Stimulated activated CD8-positive, alpha-beta memory T cell treated with anti-CD3 and anti-CD28 coated beads, Interleukin-2, amount 100 ng/mL, for 48 hours (primary cell): Measurements from ENCODE around the gene HMGXB3.

ENCODE experiments used
- DNase-seq, 2 donors: peaks; one replicate each; pipeline ENCODE4 v3.0.0-alpha.2; 2020; ENCODE audit warnings: low read depth in 2 of 2

Gene HMGXB3

DNA sequence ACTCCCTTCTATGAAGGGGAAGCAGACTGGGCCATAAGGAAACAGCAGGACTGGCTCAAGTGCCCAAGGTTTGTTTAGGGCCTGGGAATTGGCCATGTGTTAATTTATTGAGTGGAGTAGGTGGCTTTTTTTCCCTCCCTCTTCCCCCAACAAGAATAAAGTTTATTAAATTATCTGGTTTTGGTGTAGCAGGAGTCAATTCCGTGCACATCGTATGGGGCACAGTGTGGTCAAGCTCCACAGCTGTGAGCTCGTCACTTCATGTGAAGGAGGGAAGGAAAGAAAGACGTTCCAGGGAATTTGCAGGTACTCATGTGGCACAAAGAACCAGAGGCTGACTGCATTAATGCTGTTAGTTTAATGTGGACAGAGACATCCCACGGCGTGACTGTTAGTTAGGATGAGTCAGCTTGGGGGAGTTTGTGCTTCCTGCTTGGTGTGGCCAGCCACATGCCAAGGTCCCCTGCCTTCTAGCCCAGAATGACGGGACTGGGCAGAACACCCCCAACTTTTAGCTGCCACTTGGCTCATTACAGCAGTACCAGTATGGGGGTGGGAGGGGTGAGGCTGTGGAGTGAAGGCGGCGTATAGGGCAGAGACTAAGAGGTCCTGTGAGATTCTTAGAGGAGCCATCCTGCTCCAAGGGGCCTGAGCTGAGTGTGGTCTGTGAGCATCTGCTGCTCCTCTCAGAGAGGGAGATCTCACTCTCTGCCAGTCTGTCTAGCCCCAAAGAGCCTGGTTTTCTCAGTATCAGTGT, 52.6 kb downstream of the HMGXB3 start:
- no peak for DNase-seq

DNA sequence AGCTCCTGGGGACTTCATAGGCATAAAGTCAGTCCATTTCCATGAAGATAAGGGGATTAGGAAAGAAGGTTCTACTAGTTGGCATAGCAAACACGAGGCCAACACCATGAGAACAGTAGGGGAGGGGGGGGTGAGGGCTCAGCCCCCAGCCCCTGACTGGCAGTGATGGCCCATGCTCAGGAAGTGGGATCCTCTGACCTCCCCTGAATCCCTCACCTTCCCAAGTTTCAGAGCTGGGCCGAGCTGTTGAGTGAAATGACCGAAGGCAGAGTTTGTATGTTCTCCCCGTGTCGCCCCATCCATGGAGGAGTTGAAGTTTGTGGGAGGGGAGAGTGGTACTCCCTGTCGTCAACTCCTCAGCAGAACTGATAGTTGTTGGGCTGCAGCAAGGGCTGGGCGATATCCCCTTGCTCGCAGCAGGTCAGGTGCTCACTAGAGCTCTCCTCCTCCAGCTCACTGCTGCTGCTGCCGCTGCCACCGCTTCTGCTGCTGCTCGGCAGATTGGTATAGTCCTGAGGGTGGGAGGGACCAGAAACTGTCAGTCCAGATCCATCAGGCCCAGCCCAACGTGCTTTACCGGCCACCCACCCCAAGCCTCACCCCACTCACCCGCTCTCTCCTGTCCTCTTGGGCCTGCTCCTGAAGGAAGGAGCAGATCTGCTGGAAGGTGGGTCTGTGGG, 53.3 kb downstream of the HMGXB3 start:
- no peak for DNase-seq

DNA sequence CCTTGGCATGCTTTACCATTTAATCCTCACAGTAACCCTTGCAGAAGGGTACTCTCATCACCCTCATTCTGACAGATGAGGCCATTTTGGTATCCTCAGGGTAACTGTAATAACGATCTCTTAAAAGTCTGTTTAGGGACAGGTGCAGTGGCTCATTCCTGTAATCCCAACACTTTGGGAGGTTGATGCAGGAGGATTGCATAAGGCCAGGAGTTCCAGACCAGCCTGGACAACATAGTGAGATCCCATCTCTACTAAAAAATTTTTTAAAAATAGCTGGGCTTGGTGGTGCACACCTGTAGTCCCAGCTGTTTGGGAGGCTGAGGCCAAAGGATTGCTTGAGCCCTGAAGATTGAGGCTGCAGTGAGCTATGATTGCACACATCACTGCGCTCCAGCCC, 54.0 kb downstream of the HMGXB3 start:
- no peak for DNase-seq

DNA sequence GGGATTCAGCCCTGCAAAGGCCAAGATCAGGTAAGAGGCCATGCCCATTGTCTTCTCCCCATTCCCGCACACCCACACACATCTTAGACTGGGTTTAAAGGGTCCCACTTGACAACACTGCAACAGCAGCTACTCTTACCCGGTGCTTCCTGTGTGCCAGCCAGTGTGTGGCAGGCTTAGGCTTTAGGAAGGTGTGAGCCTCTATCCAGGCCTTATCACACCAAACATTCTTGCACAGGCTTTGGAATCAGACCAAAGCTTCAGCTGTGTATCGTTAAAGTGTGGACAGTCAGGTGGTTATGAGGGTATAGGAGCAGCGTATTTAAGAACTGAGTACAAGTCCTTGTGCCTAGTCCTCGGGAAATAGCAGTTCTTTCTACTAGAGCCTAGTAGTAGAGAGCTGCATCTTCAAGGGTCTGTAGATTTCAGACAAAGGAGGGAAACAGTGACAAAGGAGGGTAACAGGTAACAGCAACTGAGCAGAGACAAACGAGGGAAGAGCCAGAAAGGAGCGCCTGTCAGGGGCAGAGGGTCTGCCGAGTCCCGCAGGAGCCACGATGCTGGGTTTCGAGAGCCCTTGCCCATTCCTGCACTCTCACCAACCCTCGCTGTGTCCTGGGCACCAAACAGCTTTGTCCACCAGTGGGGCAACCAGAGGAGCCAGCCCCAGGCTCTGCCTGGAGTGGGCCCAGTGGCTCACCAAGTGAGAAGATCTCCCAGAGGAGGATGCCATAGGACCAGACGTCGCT, 55.0 kb downstream of the HMGXB3 start:
- DNase-seq = no peak

DNA sequence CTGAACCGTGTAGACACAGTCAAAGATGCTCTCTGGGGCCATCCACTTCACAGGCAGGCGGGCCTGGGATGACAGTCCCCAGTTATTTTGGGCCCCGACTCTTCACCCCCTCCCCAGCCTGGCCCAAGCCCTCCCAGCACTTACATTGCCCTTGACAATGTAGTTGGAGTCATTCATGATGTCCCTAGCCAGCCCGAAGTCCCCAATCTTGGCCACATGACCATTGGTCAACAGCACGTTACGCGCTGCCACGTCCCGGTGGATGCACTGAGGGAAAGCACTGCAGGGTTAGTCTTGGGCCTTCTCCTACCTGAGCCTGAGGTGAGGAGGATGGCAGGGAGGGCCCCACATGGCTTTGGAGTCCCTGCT, 55.5 kb downstream of the HMGXB3 start:
- DNase-seq = no peak

DNA sequence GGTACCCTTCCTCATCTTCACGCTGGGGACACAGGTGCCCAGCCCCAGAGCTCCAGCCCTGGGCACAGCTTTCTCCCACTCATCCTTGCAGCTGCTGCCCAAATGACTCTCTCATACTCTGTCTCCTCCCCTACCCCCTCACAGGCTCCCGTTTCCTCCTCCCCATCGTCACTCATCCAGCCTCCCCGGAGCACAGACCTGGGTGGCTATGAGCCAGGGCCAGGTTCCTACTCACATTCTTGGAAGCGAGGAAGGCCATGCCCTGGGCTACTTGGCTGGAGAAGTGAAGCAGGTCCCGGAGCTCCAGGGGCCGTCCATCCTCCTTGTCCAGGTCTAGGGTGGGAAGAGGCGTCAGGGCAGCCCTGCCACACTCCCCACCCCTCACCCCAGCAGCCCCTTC, 56.5 kb downstream of the HMGXB3 start:
- no peak for DNase-seq

DNA sequence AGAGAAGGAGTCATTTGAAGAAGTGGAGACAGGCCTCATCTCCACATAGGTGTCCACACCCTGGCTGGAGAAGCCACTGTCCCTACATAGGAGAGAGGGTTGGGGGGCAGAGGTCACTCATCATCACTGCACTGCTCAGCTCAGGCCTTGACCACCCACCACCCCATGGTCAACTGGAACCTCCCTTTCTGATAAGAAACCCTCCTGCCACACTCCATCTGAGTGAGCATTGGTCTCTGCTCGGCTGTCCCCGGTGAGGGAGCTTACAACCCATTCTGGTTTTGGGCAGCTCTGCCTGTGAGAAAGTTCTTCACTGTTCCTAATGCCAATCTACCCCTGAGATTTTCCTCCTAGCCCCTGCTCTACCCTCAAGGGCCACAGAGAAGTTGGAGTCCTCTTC, 57.0 kb downstream of the HMGXB3 start:
- DNase-seq = no peak

DNA sequence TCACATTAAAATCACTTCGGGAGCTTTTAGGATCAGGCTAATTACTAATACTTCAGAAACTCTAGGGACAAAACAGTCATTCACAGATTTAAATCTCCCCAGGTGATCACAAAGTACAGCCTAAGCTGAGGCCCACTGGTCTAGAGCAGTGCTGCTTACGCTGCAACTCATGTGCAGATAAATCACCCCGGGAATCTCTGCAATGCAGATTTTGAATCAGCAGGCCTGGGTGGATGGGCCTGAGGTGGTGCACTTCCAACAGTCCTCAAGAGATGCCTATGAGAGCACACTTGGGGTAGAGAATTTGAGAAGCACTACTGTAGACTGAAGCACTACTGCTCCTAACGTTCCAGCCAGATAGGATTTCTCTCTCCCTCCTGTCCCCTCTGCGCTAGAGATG, 57.5 kb downstream of the HMGXB3 start:
- no peak for DNase-seq

DNA sequence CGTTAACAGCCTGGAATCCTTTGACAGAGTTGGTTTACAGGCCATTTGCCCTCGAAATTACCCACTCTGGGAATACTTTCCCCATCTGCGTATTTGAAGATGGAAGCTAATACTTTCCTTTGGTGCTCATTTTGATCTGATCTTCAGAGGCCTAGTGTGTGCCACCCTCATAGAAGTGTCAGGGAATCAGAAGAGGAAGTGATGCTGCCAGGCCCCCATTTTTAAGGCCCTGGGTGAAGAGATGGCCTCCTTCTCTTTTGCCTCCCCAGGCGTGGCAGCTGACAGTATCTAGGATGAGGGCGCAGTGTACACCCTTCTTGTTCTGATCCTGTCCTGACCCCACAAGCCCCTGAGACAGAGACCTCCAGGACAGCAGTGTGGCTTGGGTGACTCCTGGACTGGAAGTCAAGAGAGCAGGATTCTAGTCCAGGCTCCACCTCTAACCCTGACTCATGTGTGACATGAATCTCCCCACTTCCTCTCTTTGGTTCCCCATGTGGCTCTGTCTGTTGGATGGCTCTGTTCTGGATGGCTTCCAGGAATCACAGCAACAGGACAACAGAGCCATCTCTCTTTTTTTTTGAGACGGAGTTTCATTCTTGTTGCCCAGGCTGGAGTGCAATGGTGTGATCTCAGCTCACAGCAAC, 58.1 kb downstream of the HMGXB3 start:
- no peak for DNase-seq

DNA sequence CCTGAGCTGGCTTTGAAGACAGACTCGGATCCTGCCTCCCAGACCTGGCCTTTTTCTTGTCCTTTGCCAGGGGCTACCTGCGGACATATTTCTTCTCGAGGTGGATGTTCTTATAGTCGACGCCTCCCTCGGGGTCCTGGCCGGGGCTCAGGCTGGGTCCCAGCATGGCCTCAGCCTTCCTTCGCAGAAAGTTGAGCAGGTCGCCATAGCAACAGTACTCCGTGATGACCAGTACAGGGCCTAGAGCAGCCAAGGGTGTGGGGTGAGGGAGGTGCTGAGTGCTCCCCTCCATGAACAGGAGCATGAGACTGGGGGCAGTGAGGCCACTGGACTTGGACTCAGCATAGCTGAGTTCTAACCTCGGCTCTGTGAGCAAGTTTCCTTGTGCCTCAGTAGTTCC, 59.1 kb downstream of the HMGXB3 start:
- no peak for DNase-seq

DNA sequence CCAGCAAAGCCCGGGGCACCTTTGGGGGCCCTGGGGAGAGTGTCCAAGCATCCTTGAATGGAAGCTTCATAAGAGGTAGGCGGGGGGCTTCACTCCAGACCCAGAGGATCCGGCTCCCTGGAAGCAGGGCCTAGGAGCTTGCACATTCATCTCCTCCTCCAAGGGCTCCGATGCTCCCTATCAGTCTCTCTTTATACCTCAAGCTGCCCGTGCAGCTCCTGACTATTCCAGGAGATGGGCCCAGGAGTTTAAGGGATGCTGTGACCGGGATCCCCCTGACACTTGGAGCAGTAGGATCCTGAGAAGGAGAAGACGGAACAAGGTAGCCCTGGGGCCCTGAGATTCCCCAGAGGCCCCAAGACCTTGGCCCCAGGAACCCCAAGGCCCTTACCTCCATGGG, 59.9 kb downstream of the HMGXB3 start:
- DNase-seq = no peak

DNA sequence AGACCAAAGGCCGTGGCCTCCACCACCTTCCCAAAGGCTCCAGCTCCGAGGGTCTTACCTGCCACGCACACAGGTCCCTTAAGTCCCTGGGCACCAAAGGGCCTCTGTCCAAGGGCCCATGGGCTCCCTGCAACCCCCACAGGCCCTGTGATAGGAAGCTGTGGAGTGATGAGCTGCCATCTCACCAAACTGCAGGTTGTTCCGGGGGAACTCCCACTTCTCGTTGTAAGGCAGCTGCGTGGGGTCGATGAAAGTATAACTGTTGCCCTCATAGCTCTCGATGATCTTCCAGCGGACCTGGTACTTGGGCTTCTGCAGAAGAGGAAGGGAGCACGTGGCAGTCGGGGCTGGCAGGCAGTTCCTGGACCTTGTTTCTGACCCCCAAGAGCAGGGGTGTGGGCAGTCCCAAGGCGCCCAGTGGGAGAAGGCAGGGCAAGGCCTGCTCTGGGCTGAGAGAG, 61.0 kb downstream of the HMGXB3 start:
- DNase-seq = no peak

DNA sequence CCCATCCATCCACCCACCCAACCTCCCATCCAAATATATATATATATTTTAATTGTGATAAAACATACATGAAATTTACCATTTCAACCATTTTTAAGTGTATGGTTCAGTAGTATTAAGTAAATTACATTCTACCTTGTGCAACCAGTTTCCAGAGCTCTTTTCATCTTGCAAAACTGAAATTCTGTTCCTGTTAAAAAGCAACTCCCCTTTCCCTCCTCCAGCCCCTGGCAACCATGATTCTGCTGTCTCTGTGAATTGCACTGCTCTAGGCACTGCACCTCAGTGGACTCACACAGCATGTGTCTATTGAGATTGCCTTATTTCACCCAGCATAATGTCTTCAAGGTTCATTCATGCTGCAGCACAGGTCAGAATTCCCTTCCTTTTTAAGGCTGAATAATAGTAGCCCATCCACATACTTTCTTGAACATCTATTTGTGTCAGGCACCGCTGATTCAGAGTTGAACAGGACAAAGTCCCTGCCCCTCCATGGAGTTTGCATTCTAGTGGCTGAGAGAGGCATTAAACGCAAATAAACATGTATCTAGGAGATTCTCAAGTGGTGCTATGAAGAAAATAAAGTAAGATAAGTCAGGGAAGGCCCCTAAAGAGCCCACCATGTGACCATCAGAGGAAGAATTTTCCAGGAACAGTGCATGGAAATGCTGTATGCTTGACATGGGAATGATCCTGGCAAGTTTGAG, 61.8 kb downstream of the HMGXB3 start:
- DNase-seq = no peak

DNA sequence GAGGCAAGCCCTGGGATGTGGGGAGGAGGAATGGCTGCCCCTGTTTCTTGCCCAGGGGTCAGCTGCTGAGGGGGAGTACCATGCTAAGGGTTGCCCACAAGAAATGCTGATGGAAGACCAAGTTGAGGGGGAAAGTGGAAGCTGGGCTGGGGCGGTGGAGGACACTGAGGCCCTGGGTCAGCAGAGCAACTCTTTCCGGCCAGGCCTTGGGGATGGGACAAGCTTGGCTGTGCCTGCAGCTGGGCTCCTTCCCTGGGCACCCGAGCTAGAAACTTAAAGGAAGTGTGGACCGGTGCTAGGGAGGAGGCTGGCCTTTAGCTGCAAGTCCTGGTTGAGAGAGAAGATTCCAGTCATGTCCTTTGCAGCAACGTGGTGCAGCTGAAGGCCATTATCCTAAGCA, 63.1 kb downstream of the HMGXB3 start:
- DNase-seq = no peak

DNA sequence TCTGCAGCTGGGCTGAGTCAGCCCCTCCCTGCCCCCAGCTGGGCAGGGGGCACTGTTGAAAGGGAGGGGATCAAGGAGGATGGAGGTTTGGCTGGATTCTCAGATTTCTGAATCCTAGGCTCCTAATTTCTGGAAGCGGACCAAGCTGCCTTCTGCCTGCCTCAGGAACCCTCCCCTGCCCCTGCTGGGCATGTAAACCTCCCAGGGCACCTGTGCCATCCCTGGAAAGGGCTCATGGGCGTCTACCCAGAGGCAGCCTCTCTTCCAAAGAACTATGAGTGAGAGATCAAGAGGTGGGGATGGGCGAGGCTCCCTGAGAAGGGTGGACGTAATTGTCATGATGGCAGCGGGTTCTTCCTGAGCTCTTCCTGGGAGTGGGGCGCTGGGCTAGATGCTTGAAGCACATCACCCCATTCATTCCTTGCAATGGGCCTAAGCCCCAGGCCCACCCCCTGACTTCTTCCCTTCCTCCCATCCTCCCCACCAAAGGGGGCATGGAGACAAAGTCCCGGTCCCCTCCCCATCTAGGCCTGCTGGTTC, 64.2 kb downstream of the HMGXB3 start:
- DNase-seq = no peak

DNA sequence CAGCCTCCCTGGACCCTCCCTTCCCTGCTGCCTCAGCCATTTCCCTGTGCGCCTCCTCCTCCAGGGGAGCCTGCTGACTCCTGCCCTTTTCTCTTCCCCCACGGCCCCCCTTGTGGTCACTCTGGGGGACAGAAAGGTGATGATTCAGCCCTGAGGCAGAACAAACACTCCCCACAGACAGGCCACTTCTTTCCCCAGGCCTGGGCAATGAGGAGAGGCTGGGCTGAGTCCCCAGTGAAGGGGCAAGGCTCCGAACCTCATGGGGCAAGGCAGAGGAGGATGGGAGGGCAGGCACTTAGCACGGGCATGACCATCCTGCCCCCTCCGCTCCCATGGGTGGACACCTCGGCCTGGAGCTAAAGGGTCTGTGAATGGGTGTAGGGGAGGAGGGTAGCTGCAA, 64.8 kb downstream of the HMGXB3 start:
- no peak for DNase-seq

DNA sequence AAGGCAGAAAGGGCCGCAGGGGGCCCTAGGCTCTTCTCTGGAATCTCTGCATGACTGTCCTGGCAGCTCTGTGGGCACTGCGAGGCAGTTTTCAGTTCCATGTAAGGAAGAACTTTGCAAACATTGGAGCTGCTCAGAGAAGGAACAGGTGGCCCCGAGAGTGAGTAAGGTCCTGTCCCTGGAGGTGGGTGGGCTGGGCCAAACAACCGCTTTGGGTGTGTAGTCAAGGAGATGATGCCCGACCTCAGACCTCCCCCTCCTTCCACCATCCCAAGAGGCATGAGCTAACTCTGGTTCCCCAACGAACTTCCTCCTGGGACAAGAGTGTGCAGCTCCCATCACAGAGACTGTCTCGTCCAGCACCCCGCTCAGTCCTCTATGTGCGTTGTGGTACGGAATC, 65.3 kb downstream of the HMGXB3 start:
- DNase-seq = no peak

DNA sequence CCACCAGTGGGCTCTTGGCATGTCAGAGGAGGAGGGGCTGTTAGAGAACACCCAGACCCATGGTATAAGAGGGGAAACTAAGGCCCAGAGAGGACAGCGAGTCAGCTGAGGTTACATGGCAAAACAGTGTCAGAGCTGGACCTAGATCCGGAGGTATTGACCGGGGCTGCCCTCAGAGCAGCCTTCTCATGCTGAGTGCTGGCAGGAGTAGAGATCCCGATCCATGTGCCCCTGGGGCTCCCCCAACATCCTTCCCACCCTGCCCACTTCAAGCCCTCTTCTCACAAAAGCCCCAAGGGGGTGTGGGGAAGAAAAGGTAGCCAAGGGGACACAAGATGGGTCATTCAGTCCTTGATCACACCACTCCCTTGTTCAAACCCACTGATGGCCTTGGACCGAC, 65.9 kb downstream of the HMGXB3 start:
- no peak for DNase-seq

DNA sequence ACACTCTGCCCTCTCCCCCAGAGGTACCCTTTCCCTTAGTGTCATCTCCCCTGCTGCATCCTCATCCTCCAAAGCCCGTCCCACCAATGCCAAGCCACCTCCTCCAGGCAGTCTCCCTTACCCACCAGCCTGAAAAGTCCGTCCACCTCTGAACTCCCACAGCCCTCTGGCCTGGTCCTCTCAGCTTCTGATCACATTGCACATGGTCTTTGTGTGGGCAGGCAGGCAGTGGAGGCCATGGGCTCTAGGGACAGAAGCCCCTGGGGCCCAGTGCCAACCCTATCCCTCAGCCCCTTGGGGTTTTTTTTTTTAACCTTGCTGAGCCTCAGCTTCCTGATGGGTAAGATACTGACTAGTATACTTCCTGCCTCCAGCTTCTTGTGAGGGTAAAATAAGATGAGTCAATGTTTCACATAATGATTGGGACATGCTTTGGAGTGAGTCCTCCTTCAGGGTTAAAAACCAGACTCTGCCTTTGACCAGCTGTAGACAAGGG, 66.4 kb downstream of the HMGXB3 start:
- no peak for DNase-seq

DNA sequence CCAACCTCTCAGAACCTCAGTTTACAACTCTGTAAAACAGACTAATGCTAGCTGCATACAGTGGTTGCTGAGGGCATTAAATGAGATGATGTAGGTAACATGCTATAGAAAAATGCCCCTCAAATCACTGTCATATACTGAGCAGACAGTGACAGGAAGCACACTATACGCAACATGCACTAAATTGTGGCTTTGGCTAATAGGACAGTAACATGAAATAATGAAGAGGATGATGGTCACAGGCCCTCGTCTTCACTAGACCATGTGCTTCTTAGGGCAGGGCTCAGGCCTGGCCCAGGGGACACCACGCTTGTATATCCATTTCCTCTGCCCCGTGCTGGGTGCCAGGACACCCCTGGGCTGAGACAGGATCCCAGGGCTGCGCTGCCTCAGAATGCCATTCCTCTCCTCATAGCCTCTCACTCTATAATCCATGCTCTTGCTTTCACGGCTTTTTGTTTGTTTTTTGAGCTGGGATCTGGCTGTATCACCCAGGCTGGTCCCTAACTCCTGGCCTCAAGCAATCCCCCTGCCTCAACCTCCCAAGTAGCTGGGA, 66.9 kb downstream of the HMGXB3 start:
- DNase-seq = no peak

DNA sequence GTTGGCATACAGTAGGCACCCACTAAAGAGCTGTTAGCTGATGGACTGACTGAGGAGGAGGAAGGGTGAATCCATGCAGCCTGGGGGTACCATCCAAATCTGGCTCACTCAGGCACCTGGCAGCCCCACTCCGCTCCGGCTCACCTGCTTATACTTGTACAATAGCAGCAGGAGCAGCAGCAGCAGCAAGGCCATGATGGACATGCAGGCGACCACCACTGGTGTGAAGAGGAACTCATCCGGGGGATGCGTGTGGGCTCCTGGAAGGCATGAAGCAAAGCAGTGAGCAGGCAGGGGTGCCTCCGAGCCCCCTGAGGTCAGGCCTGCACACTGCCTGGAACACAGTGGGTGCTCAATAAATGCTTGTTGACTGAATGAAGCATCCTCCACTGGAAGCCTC, 67.5 kb downstream of the HMGXB3 start:
- DNase-seq = no peak
